SK-N-SH treated with all-trans-retinoic acid at 6 μM for 48 hours (cell line): ENCODE data around the gene ARID3B.
A peak's percentile ranks its signal among the peaks of the same experiment; 100 is the strongest.

Experiments
- ATAC-seq: fragments of 200-7000 bp; cut with Tn5 transposase; 3 replicates; pipeline ENCODE4 v1.9.1; 2020; ENCODE audit warnings: mild to moderate bottlenecking, moderate library complexity
- ARNTL ChIP-seq: fragments of 450-650 bp; formaldehyde crosslinking; IDR thresholded peaks from 2 replicates; pipeline ENCODE4 v1.5.0; 2020; ENCODE audit warnings: low read depth, mild to moderate bottlenecking, moderate library complexity, borderline replicate concordance
- BACH2 ChIP-seq: fragments of 250-450 bp; sonication (Bioruptor Pico); IDR thresholded peaks from 2 replicates; pipeline ENCODE4 v1.9.0; 2021; ENCODE audit warnings: mild to moderate bottlenecking, borderline replicate concordance
- CSDC2 ChIP-seq: fragments of 250-450 bp; sonication (Bioruptor Pico); IDR thresholded peaks from 2 replicates; pipeline ENCODE4 v1.5.0; 2020; ENCODE audit warnings: mild to moderate bottlenecking, moderate library complexity
- CSRNP3 ChIP-seq: fragments of 250-450 bp; sonication (Bioruptor Pico); IDR thresholded peaks from 2 replicates; pipeline ENCODE4 v1.5.1; 2021; ENCODE audit warnings: mild to moderate bottlenecking, moderate library complexity
- ESRRG ChIP-seq: fragments of 250-450 bp; sonication (Bioruptor Pico); IDR thresholded peaks from 2 replicates; pipeline ENCODE4 v1.6.1; 2021; ENCODE audit warnings: mild to moderate bottlenecking
- GLIS3 ChIP-seq: fragments of 250-450 bp; sonication (Bioruptor Pico); IDR thresholded peaks from 2 replicates; pipeline ENCODE4 v1.5.0; 2020; ENCODE audit warnings: mild to moderate bottlenecking, moderate library complexity
- ISL1 ChIP-seq: fragments of 250-450 bp; sonication (Bioruptor Pico); IDR thresholded peaks from 2 replicates; pipeline ENCODE4 v2.1.2; 2022; ENCODE audit warnings: mild to moderate bottlenecking, moderate library complexity
- OSR1 ChIP-seq: fragments of 250-450 bp; sonication (Bioruptor Pico); IDR thresholded peaks from 2 replicates; pipeline ENCODE4 v1.8.0; 2022; ENCODE audit warnings: moderate library complexity, mild to moderate bottlenecking, inconsistent platforms
- PPARA ChIP-seq: fragments of 250-450 bp; sonication (Bioruptor Pico); IDR thresholded peaks from 2 replicates; pipeline ENCODE4 v1.5.0; 2020; ENCODE audit warnings: mild to moderate bottlenecking, borderline replicate concordance
- RARB ChIP-seq: fragments of 250-450 bp; sonication (Bioruptor Pico); IDR thresholded peaks from 2 replicates; pipeline ENCODE4 v1.8.0; 2021; ENCODE audit warnings: mild to moderate bottlenecking, moderate library complexity
- SNAI2 ChIP-seq: fragments of 250-450 bp; sonication (Bioruptor Pico); IDR thresholded peaks from 2 replicates; pipeline ENCODE4 v1.5.0; 2020; ENCODE audit warnings: mild to moderate bottlenecking, moderate library complexity
- TCF4 ChIP-seq: fragments of 250-450 bp; sonication (Bioruptor Pico); IDR thresholded peaks from 2 replicates; pipeline ENCODE4 v1.8.0; 2021; ENCODE audit warnings: mild to moderate bottlenecking, moderate library complexity, borderline replicate concordance
- ZC3H10 ChIP-seq: fragments of 250-450 bp; sonication (Bioruptor Pico); IDR thresholded peaks from 2 replicates; pipeline ENCODE4 v1.5.1; 2021; ENCODE audit warnings: mild to moderate bottlenecking, moderate library complexity
- ZFP3 ChIP-seq: fragments of 250-450 bp; sonication (Bioruptor Pico); IDR thresholded peaks from 2 replicates; pipeline ENCODE4 v1.5.0; 2020; ENCODE audit warnings: mild to moderate bottlenecking, moderate library complexity
- ZFP30 ChIP-seq: fragments of 450-650 bp; formaldehyde crosslinking; IDR thresholded peaks from 2 replicates; pipeline ENCODE4 v1.5.0; 2022; ENCODE audit warnings: mild to moderate bottlenecking, moderate library complexity
- ZNF565 ChIP-seq: fragments of 450-650 bp; formaldehyde crosslinking; conservative IDR thresholded peaks from 2 replicates; pipeline ENCODE4 v1.5.0; 2020; ENCODE audit warnings: low read depth, mild to moderate bottlenecking, moderate library complexity
- ZNF70 ChIP-seq: fragments of 450-650 bp; formaldehyde crosslinking; IDR thresholded peaks from 2 replicates; pipeline ENCODE4 v1.5.0; 2020; ENCODE audit warnings: mild to moderate bottlenecking, moderate library complexity
- ZNF8 ChIP-seq: fragments of 450-650 bp; formaldehyde crosslinking; IDR thresholded peaks from 2 replicates; pipeline ENCODE4 v1.5.0; 2020; ENCODE audit warnings: mild to moderate bottlenecking, moderate library complexity
- TF ChIP-seq, protein P1 (sequence below): fragments of 250-450 bp; sonication (Bioruptor Pico); IDR thresholded peaks from 2 replicates; pipeline ENCODE4 v1.5.1; 2020; ENCODE audit warnings: low read depth, mild to moderate bottlenecking, moderate library complexity
- TF ChIP-seq, protein P2 (sequence below): fragments of 250-450 bp; sonication (Bioruptor Pico); IDR thresholded peaks from 2 replicates; pipeline ENCODE4 v1.8.0; 2020; ENCODE audit warnings: mild to moderate bottlenecking, moderate library complexity, borderline replicate concordance
- TF ChIP-seq, protein P3 (sequence below): fragments of 250-450 bp; sonication (Bioruptor Pico); IDR thresholded peaks from 2 replicates; pipeline ENCODE4 v1.8.0; 2021; ENCODE audit warnings: low read depth, mild to moderate bottlenecking, moderate library complexity, borderline replicate concordance

ARID3B gene

GRCh38 chr15:74614744-74615507 is 73.9 kb downstream of the ARID3B start:
- ATAC-seq, result peak; percentile 71
- TF ChIP-seq ISL1 (no peak), SNAI2 (CRISPR knock-in tag) (0 out of 2 replicates have a peak, but pooled peaks have one; percentile 10), OSR1 (CRISPR knock-in tag) (no peak), ESRRG (CRISPR knock-in tag) (0 out of 2 replicates have a peak, but pooled peaks have one; percentile 42), ZNF70 (no peak)
- TF ChIP-seq, protein P1, sequence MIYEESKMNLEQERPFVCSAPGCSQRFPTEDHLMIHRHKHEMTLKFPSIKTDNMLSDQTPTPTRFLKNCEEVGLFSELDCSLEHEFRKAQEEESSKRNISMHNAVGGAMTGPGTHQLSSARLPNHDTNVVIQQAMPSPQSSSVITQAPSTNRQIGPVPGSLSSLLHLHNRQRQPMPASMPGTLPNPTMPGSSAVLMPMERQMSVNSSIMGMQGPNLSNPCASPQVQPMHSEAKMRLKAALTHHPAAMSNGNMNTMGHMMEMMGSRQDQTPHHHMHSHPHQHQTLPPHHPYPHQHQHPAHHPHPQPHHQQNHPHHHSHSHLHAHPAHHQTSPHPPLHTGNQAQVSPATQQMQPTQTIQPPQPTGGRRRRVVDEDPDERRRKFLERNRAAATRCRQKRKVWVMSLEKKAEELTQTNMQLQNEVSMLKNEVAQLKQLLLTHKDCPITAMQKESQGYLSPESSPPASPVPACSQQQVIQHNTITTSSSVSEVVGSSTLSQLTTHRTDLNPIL (CRISPR knock-in tag), result peak; percentile 31; the same call in 1 of the 2 replicates
- TF ChIP-seq, protein P2, sequence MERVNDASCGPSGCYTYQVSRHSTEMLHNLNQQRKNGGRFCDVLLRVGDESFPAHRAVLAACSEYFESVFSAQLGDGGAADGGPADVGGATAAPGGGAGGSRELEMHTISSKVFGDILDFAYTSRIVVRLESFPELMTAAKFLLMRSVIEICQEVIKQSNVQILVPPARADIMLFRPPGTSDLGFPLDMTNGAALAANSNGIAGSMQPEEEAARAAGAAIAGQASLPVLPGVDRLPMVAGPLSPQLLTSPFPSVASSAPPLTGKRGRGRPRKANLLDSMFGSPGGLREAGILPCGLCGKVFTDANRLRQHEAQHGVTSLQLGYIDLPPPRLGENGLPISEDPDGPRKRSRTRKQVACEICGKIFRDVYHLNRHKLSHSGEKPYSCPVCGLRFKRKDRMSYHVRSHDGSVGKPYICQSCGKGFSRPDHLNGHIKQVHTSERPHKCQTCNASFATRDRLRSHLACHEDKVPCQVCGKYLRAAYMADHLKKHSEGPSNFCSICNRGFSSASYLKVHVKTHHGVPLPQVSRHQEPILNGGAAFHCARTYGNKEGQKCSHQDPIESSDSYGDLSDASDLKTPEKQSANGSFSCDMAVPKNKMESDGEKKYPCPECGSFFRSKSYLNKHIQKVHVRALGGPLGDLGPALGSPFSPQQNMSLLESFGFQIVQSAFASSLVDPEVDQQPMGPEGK, result no peak

DNA sequence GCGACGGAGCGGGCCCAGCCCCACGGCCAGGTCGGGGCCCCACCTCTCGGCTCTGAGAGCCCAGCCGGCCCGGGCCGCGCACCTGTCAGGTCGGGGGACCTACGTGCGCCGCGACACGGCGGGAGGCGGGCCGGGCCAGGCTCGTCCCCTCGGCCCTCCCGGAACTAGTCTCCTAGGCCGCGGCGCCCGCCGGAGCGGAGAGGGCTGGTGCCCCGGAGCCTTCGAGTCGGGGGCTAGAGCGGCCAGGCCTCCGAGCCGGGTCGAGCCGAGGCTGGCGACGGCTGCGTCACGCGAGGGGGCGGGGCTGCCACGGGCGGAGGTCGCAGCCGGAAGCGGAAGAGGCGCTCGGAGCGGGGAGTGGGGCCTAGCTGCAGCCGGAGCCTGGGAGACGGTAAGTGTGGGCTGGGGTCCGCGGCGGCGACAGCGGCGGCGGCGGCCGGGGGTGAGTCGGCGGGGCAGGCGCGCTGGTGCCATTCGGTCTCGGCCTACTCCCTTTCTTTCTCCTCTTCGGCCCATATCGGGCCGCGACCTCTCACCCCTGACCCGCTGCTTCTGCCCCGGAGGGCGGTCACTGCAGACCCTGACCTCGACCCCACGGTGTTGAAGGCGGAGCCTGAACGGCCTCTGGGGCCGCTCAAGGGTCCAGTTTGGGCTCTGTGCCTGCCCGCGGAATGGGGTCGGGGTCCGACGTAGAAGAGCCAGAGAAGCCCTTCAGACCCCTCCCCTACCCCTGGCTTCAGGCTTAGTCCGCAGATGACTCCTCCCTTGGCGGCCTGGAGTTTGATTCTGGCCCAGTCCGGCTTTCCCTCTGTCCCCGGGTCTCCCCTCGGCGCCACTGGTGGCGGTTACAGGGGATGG is 74.7 kb downstream of the ARID3B start, which contains the start of gene CLK3:
Gene CLK3, plus strand, starts transcription at position 329 of the 858 bp plus-strand sequence. CDS start 3,361 bp downstream, outside the sequence.
- ATAC-seq, result peak; percentile 89

GRCh38 chr15:74616366-74616939 is 75.4 kb downstream of the ARID3B start:
- TF ChIP-seq ZNF70, result no peak
- TF ChIP-seq TCF4 (CRISPR knock-in tag), result no peak
- no peak for TF ChIP-seq BACH2 (CRISPR knock-in tag)
- no peak for TF ChIP-seq GLIS3 (CRISPR knock-in tag)
- no peak for TF ChIP-seq PPARA
- no peak for TF ChIP-seq ZNF565
- no peak for TF ChIP-seq ZFP3 (CRISPR knock-in tag)
- no peak for TF ChIP-seq ISL1
- no peak for TF ChIP-seq ZFP30 (CRISPR knock-in tag)
- no peak for TF ChIP-seq ZNF8 (CRISPR knock-in tag)
- no peak for TF ChIP-seq ZC3H10 (CRISPR knock-in tag)
- ATAC-seq, result peak; percentile 5

More for the DNA sequence above, 74.7 kb downstream of the ARID3B start, which contains the start of gene CLK3:
- TF ChIP-seq, protein P1 (CRISPR knock-in tag), result no peak
- TF ChIP-seq ZFP3 (CRISPR knock-in tag) (no peak), PPARA (no peak), ISL1 (no peak), TCF4 (CRISPR knock-in tag) (no peak), ARNTL (CRISPR knock-in tag) (no peak), ZNF70 (no peak), ZNF565 (no peak)
- TF ChIP-seq, protein P3, sequence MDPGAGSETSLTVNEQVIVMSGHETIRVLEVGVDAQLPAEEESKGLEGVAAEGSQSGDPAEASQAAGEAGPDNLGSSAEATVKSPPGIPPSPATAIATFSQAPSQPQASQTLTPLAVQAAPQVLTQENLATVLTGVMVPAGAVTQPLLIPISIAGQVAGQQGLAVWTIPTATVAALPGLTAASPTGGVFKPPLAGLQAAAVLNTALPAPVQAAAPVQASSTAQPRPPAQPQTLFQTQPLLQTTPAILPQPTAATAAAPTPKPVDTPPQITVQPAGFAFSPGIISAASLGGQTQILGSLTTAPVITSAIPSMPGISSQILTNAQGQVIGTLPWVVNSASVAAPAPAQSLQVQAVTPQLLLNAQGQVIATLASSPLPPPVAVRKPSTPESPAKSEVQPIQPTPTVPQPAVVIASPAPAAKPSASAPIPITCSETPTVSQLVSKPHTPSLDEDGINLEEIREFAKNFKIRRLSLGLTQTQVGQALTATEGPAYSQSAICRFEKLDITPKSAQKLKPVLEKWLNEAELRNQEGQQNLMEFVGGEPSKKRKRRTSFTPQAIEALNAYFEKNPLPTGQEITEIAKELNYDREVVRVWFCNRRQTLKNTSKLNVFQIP (CRISPR knock-in tag), result no peak

GRCh38 chr15:74616996-74617395 is 76.0 kb downstream of the ARID3B start:
- no peak for ATAC-seq
- no peak for TF ChIP-seq CSDC2 (CRISPR knock-in tag)
- no peak for TF ChIP-seq RARB
- TF ChIP-seq BACH2 (CRISPR knock-in tag), result no peak
- no peak for TF ChIP-seq ISL1
- TF ChIP-seq GLIS3 (CRISPR knock-in tag), result no peak
- no peak for TF ChIP-seq ZNF565
- no peak for TF ChIP-seq CSRNP3 (CRISPR knock-in tag)
- TF ChIP-seq ZFP3 (CRISPR knock-in tag), result no peak
- no peak for TF ChIP-seq ZNF70
- no peak for TF ChIP-seq TCF4 (CRISPR knock-in tag)
- TF ChIP-seq, protein P1 (CRISPR knock-in tag), result no peak
